GF-D8 (cell line): Measurements from ENCODE around the gene ASXL3.

Experiments used
- DNase-seq: peaks from one replicate; lab custom pipeline; 2025; lab: John Stamatoyannopoulos, UW

ASXL3 gene

GRCh38 chr18:33577685-33578517, at the start of gene ASXL3:
Gene ASXL3, plus strand, starts transcription at chr18:33578219. Its CDS starts 413 bp downstream, at chr18:33578632.
- no peak for DNase-seq

- DNase-seq = no peak
Measured at GRCh38 chr18:33532978-33533377, 45.0 kb upstream of the ASXL3 start.

- no peak for DNase-seq
Measured at GRCh38 chr18:33536904-33537303, 41.1 kb upstream of the ASXL3 start.

- no peak for DNase-seq
Measured at GRCh38 chr18:33538418-33539042, 39.5 kb upstream of the ASXL3 start.

GRCh38 chr18:33540392-33540791, 37.6 kb upstream of the ASXL3 start:
- DNase-seq = no peak

GRCh38 chr18:33541316-33541715, 36.7 kb upstream of the ASXL3 start:
- DNase-seq = no peak

- DNase-seq = no peak
Measured at GRCh38 chr18:33556846-33557245, 21.2 kb upstream of the ASXL3 start.

GRCh38 chr18:33557706-33558105, 20.3 kb upstream of the ASXL3 start:
- DNase-seq = no peak

- DNase-seq = no peak
Measured at GRCh38 chr18:33558529-33558928, 19.5 kb upstream of the ASXL3 start.

GRCh38 chr18:33560686-33561370, 17.2 kb upstream of the ASXL3 start:
- no peak for DNase-seq

- no peak for DNase-seq
Measured at GRCh38 chr18:33562741-33563140, 15.3 kb upstream of the ASXL3 start.

GRCh38 chr18:33567705-33568104, 10.3 kb upstream of the ASXL3 start:
- DNase-seq = no peak

- DNase-seq = no peak
Measured at GRCh38 chr18:33571998-33572787, 5.8 kb upstream of the ASXL3 start.

GRCh38 chr18:33573193-33573592, 4.8 kb upstream of the ASXL3 start:
- no peak for DNase-seq

- no peak for DNase-seq
Measured at GRCh38 chr18:33575451-33575850, 2.6 kb upstream of the ASXL3 start.

- no peak for DNase-seq
Measured at GRCh38 chr18:33576999-33577646, 896 bp upstream of the ASXL3 start.

- no peak for DNase-seq
Measured at GRCh38 chr18:33578518-33579348, 714 bp downstream of the ASXL3 start.

- DNase-seq = no peak
Measured at GRCh38 chr18:33579349-33580215, 1.6 kb downstream of the ASXL3 start.

- DNase-seq = no peak
Measured at GRCh38 chr18:33580546-33580945, 2.5 kb downstream of the ASXL3 start.

- DNase-seq = no peak
Measured at GRCh38 chr18:33581856-33582255, 3.8 kb downstream of the ASXL3 start.
